ENCODE results near the gene TM9SF3.

GRCh38 chr10:96570511-96570910 lies 16.3 kb downstream of the TM9SF3 start:
- TF ChIP-seq USF2 (IDR thresholded peaks at IDR 0.05; ENCODE audit: low read depth, low read length), result no peak
- TF ChIP-seq, protein P1, sequence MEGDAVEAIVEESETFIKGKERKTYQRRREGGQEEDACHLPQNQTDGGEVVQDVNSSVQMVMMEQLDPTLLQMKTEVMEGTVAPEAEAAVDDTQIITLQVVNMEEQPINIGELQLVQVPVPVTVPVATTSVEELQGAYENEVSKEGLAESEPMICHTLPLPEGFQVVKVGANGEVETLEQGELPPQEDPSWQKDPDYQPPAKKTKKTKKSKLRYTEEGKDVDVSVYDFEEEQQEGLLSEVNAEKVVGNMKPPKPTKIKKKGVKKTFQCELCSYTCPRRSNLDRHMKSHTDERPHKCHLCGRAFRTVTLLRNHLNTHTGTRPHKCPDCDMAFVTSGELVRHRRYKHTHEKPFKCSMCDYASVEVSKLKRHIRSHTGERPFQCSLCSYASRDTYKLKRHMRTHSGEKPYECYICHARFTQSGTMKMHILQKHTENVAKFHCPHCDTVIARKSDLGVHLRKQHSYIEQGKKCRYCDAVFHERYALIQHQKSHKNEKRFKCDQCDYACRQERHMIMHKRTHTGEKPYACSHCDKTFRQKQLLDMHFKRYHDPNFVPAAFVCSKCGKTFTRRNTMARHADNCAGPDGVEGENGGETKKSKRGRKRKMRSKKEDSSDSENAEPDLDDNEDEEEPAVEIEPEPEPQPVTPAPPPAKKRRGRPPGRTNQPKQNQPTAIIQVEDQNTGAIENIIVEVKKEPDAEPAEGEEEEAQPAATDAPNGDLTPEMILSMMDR (conservative IDR thresholded peaks at IDR 0.05; ENCODE audit: low read depth, low read length), result no peak
- TF ChIP-seq RFX5 (IDR thresholded peaks at IDR 0.05; ENCODE audit: low read depth, low read length), result no peak
